Right lobe of liver (tissue), 6 donors: ENCODE data around the gene CAPN14. TPM values are rescaled to one million over a fixed set of nuclear protein-coding genes. Genes with fewer than 3 reads are reported as not detected.

Experiments
- ATAC-seq, 4 donors: fragments of 200-7000 bp; cut with Tn5 transposase; one replicate each; pipeline ENCODE4 v1.9.1; 2020; ENCODE audit warnings: mild to moderate bottlenecking in 4 of 4, moderate library complexity in 4 of 4
- DNase-seq, 3 donors: peaks; one replicate each; pipeline ENCODE4 v3.0.0-alpha.2; 2020
- H3K27ac ChIP-seq, 3 donors: fragments of 200-600 bp; one replicate each; pipeline ENCODE4 v1.8.0; 2022
- H3K27me3 ChIP-seq, 2 donors: fragments of 200-600 bp; one replicate each; pipeline ENCODE4 v1.8.0; 2022
- H3K36me3 ChIP-seq, 4 donors: fragments of 200-600 bp; sonication (generic) in 1 of 4; one replicate each; pipeline versions ENCODE4 v1.5.1 to v1.8.0; 2017 to 2022; ENCODE audit warnings: control low read depth in 1 of 4
- H3K4me1 ChIP-seq, 4 donors: fragments of 200-600 bp; sonication (generic) in 1 of 4; one replicate each; pipeline versions ENCODE4 v1.5.1 to v1.8.0; 2017 to 2022; ENCODE audit warnings: control low read depth in 1 of 4
- H3K4me3 ChIP-seq, 3 donors: fragments of 200-600 bp; one replicate each; pipeline ENCODE4 v1.8.0; 2022
- H3K9me3 ChIP-seq, 4 donors: fragments of 200-600 bp; sonication (generic) in 1 of 4; one replicate each; pipeline versions ENCODE4 v1.5.1 to v1.8.0; 2017 to 2022; ENCODE audit warnings: control low read depth in 1 of 4
- CTCF ChIP-seq, 4 donors: fragments of 200-600 bp in 3 of 4; fragments of 450-650 bp in 1 of 4; IDR thresholded peaks; one replicate each; pipeline versions ENCODE4 v1.5.1 to v1.8.0; 2016 to 2022; ENCODE audit warnings: antibody characterized with exemption in 4 of 4, mild to moderate bottlenecking in 2 of 4
- POLR2A ChIP-seq: fragments of 450-650 bp; IDR thresholded peaks from one replicate; pipeline ENCODE4 v1.6.1; 2017; ENCODE audit warnings: antibody characterized with exemption, mild to moderate bottlenecking
- WGBS: methylation state at CpG from one replicate; pipeline ENCODE4 v1.1.6; 2018; ENCODE audit warnings: low coverage, low lambda C conversion rate; ENCODE audit not compliant: insufficient coverage; ENCODE audit errors: missing lambda C conversion rate; 5-methylcytosine and 5-hydroxymethylcytosine counted together
- intact Hi-C, 2 donors: fragments of 100-400 bp; cut with DNase I; formaldehyde crosslinking; loops; one replicate each; pipeline versions ENCODE4 v1.11.2 to v1.14.1; 2022
- total RNA-seq, 6 experiments: library from RNA; depleted of rRNA in 2 of 6; stranded (reverse); fragments of >200 nt in 2 of 6; fragmentation: NEBNext Ultra II Directional in 3 of 6; extraction: Animal tissue kit (Norgen Biotek cat#: 25700) in 3 of 6; gene quantifications; one replicate each; pipeline versions ENCODE4 v1.1.0 to v1.2.4, GENCODE V29; 2016 to 2023
- donor health status: DM: no; HTN: yes; CAD: no.
- donor health status: DM: no; HTN: no; CAD: no.
- donor health status: DM: no; HTN: no; CAD: no.
- donor health status: DM: no; HTN: yes; CAD: no.
- donor health status: DM: no; HTN: yes; CAD: no.

CAPN14 gene
- total RNA-seq, 6 experiments from 2014 or later: 0.12 TPM; not detected in 5

GRCh38 chr2:31212659-31213600 lies 4.4 kb downstream of the CAPN14 start:
- WGBS: 64% methylated on average over 9 of the region's 9 CpGs
- H3K9me3 ChIP-seq: no peaks in the 10 kb centered on the region
- no peak overlapping the region for H3K27ac ChIP-seq
- no peaks in the 10 kb centered on the region for H3K4me1 ChIP-seq
- TF ChIP-seq POLR2A (no peak), CTCF (IDR thresholded peaks at IDR 0.05) (no peak)
- H3K4me3 ChIP-seq: no peak overlapping the region
- no peak for DNase-seq
- no peaks in the 10 kb centered on the region for H3K36me3 ChIP-seq
- H3K27me3 ChIP-seq: no peaks in the 10 kb centered on the region
- intact Hi-C loops: no loop called here
- ATAC-seq: no peak

- H3K27ac ChIP-seq: no peak overlapping the region
- DNase-seq: no peak
- no peak for ATAC-seq
- intact Hi-C loops: no loop called here
- TF ChIP-seq CTCF (IDR thresholded peaks at IDR 0.05) (no peak), POLR2A (no peak)
- H3K4me1 ChIP-seq: no peaks in the 10 kb centered on the region
- no peak overlapping the region for H3K4me3 ChIP-seq
- no peaks in the 10 kb centered on the region for H3K27me3 ChIP-seq
- 88% methylated on average over 1 of the region's 1 CpG for whole genome bisulfite sequencing
- no peaks in the 10 kb centered on the region for H3K9me3 ChIP-seq
- H3K36me3 ChIP-seq: no peaks in the 10 kb centered on the region
Observed at GRCh38 chr2:31208240-31208639, 9.1 kb downstream of the CAPN14 start.

- no peak for TF ChIP-seq POLR2A
- TF ChIP-seq CTCF (IDR thresholded peaks at IDR 0.05): no peak
- 29% methylated on average over 2 of the region's 2 CpGs for WGBS
Observed at GRCh38 chr2:31207790-31208189, 9.5 kb downstream of the CAPN14 start.

GRCh38 chr2:31205613-31206012 lies 11.7 kb downstream of the CAPN14 start:
- Histone ChIP-seq H3K9me3 (no peaks in the 10 kb centered on the region), H3K36me3 (no peaks in the 10 kb centered on the region), H3K27me3 (no peaks in the 10 kb centered on the region), H3K27ac (no peak overlapping the region), H3K4me1 (no peaks in the 10 kb centered on the region), H3K4me3 (no peak overlapping the region)
- WGBS: 56% methylated on average over 1 of the region's 3 CpGs
- TF ChIP-seq CTCF (IDR thresholded peaks at IDR 0.05): no peak
- TF ChIP-seq POLR2A: no peak
- ATAC-seq (no peak), DNase-seq (no peak)
- intact Hi-C loops: no loop called here

More at GRCh38 chr2:31207790-31208189, 9.5 kb downstream of the CAPN14 start:
- DNase-seq (no peak), ATAC-seq (no peak)
- Histone ChIP-seq H3K9me3 (no peaks in the 10 kb centered on the region), H3K36me3 (no peaks in the 10 kb centered on the region), H3K4me3 (no peak overlapping the region), H3K27ac (no peak overlapping the region), H3K4me1 (no peaks in the 10 kb centered on the region), H3K27me3 (no peaks in the 10 kb centered on the region)
- intact Hi-C loops: no loop called here
